Calu3 (cell line): ENCODE measurements around the gene TTLL11. TPM values are rescaled to one million over a fixed set of nuclear protein-coding genes. Genes with fewer than 3 reads are reported as not detected.
A peak's percentile ranks its signal among the peaks of the same experiment; 100 is the strongest.

Experiments used
- BruUV-seq: library from RNA; stranded (reverse); fragments of 400-500 nt; replicated peaks from 2 replicates; lab custom pipeline; 2021; lab: Mats Ljungman, UMichigan
- CTCF ChIA-PET: fragments of 300-600 bp; sonication (Branson Sonifier 250); formaldehyde crosslinking; loops from one replicate; lab custom pipeline; 2022; ENCODE audit warnings: antibody characterized with exemption; lab: Charles Lee
- DNase-seq: peaks from one replicate; pipeline ENCODE4 v3.0.0; 2022
- H3K27ac Mint-ChIP-seq: one replicate; pipeline ENCODE4 v1.8.0; 2022; ENCODE audit warnings: mixed read lengths; ENCODE audit not compliant: unreplicated experiment
- H3K27me3 Mint-ChIP-seq: one replicate; pipeline ENCODE4 v1.8.0; 2022; ENCODE audit warnings: mixed read lengths; ENCODE audit not compliant: unreplicated experiment
- H3K36me3 Mint-ChIP-seq: one replicate; pipeline ENCODE4 v1.8.0; 2022; ENCODE audit warnings: mild to moderate bottlenecking, moderate library complexity, mixed read lengths; ENCODE audit not compliant: insufficient read depth, unreplicated experiment
- H3K4me1 Mint-ChIP-seq: one replicate; pipeline ENCODE4 v1.8.0; 2022; ENCODE audit warnings: mild to moderate bottlenecking, low read depth, mixed read lengths; ENCODE audit not compliant: unreplicated experiment
- H3K4me3 Mint-ChIP-seq: one replicate; pipeline ENCODE4 v1.8.0; 2022; ENCODE audit warnings: mild to moderate bottlenecking, low read depth, moderate library complexity, mixed read lengths; ENCODE audit not compliant: unreplicated experiment
- H3K9me3 Mint-ChIP-seq: one replicate; pipeline ENCODE4 v1.8.0; 2022; ENCODE audit warnings: low read depth, mixed read lengths; ENCODE audit not compliant: unreplicated experiment
- intact Hi-C: fragments of 100-400 bp; cut with micrococcal nuclease; formaldehyde crosslinking; loops from one replicate; pipeline ENCODE4 v1.10.0; 2022; ENCODE audit not compliant: unreplicated experiment
- total RNA-seq: library from RNA; stranded (reverse); gene quantifications from 2 replicates; pipeline ENCODE4 v1.2.3, GENCODE V29; 2022
- TF ChIP-seq, protein P1 (sequence below): fragments of 200-600 bp; IDR thresholded peaks from one replicate; pipeline ENCODE4 v1.8.0; 2022; ENCODE audit warnings: antibody characterized with exemption; ENCODE audit not compliant: unreplicated experiment

Gene TTLL11
- total RNA-seq, 1 experiment from 2014 or later, result 10.5 TPM

DNA sequence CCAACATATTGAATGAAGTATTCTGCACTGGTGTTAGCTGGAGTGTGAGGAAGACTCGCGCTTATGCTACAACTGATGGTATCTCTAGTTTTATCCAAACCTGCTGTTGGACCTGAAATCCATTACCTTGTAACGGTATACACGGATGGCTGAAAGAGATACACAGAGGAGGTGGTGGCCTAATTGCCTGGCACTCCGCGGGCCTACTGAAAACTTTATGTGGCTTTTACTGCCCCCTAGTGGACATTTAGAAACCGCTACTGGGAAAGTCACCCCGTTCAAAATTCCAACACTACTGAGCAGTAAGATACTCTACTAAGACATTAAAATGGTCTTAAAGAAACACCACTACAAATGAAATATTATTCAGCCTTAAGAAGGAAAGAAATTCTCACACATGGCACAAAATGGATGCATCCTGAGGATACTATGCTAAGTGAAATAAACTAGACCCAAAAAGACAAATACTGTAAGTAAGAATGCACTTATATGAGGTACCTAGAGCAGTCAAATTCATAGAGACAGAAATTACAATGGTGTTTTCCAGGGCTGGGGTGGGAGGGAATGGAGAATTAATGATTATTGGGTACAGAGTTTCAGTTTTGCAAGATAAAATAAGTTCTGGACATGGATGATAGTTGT lies 100.4 kb downstream of the TTLL11 start:
- TF ChIP-seq, protein P1, sequence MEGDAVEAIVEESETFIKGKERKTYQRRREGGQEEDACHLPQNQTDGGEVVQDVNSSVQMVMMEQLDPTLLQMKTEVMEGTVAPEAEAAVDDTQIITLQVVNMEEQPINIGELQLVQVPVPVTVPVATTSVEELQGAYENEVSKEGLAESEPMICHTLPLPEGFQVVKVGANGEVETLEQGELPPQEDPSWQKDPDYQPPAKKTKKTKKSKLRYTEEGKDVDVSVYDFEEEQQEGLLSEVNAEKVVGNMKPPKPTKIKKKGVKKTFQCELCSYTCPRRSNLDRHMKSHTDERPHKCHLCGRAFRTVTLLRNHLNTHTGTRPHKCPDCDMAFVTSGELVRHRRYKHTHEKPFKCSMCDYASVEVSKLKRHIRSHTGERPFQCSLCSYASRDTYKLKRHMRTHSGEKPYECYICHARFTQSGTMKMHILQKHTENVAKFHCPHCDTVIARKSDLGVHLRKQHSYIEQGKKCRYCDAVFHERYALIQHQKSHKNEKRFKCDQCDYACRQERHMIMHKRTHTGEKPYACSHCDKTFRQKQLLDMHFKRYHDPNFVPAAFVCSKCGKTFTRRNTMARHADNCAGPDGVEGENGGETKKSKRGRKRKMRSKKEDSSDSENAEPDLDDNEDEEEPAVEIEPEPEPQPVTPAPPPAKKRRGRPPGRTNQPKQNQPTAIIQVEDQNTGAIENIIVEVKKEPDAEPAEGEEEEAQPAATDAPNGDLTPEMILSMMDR, result peak; percentile 43
- Mint-ChIP-seq H3K4me1 (peaks cover 8% of the 10 kb centered on the region), H3K4me3 (no peak overlapping the region), H3K27me3 (no peaks in the 10 kb centered on the region), H3K27ac (no peak overlapping the region), H3K9me3 (no peaks in the 10 kb centered on the region), H3K36me3 (peaks cover 4% of the 10 kb centered on the region)
- intact Hi-C loops, result loop anchor here (1.0 to 10.0 kb wide), 4 partner anchors 248 to 448 kb away; no protein-coding TSS in a partner anchor
- BruUV-seq, result no TSS peak
- peak; percentile 38 for DNase-seq
- CTCF ChIA-PET, result no interaction called here

DNA sequence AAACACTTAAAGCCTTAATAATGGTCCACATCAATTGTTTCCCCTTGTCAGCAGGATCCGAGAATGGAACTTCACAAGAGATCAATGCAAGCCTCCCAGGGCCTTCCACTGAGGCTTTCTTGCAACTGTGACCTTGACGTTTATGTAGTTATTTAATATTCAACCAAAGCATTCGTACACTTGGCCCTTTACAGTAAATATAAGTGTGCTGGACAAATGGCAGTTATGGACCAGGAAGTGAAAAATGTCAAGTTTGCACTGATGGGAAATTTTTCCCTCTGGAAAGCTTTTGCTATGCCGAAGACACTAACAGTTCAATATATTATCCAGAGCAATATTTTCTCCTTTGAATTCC lies 101.8 kb downstream of the TTLL11 start:
- no peaks in the 10 kb centered on the region for H3K9me3 Mint-ChIP-seq
- intact Hi-C loops, result loop anchor here (10.0 kb wide), 1 partner anchor 446 kb away; no protein-coding TSS in a partner anchor
- no peak for DNase-seq
- H3K4me1 Mint-ChIP-seq, result peaks cover 9% of the 10 kb centered on the region
- no peak overlapping the region for H3K27ac Mint-ChIP-seq
- TF ChIP-seq, protein P1, result no peak
- H3K4me3 Mint-ChIP-seq, result no peak overlapping the region
- H3K27me3 Mint-ChIP-seq, result no peaks in the 10 kb centered on the region
- peaks cover 4% of the 10 kb centered on the region for H3K36me3 Mint-ChIP-seq
- CTCF ChIA-PET, result interaction anchor here (0.6 to 1.4 kb wide), 2 partner anchors 304 to 368 kb away, joined by 3 read pairs; no protein-coding TSS in a partner anchor
- no TSS peak for BruUV-seq

DNA sequence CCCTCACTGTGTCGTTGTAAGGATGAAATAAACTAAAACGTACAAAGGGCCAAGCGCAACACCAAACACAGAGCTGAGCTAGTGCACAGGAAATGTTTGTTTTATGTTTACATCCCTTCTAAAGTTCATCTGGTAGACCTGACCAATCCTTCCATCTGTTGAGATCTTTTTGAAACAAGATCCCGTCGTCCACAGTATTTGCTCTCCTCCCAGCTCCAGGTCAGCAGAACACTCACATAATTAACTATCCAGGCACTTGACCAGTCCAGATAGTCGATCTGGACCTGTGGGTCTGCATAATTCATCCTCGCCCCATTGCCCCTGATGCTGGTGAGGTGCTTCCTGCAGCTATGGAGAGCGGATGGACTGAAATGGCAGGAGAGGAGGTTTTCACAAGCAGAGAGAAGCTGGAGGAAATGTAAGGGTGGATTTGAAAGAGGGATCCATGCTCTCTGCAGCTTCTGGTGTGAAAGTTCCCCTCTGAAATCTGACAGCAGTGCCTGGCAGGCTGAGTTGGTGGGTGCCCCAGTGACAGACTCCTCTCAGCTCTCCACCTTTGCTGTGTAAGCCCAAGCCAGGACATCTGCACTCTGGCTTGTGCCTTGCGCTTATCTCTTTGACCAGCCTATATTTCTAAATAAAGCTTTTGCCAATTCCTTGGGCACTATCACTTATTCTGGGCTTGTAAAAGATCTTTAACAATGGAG lies 102.4 kb downstream of the TTLL11 start:
- H3K4me1 Mint-ChIP-seq, result peaks cover 9% of the 10 kb centered on the region
- H3K36me3 Mint-ChIP-seq, result peaks cover 4% of the 10 kb centered on the region
- intact Hi-C loops, result loop anchor here (10.0 kb wide), 1 partner anchor 446 kb away; no protein-coding TSS in a partner anchor
- BruUV-seq, result no TSS peak
- H3K27ac Mint-ChIP-seq, result no peak overlapping the region
- H3K9me3 Mint-ChIP-seq, result no peaks in the 10 kb centered on the region
- TF ChIP-seq, protein P1, result no peak
- no peak overlapping the region for H3K4me3 Mint-ChIP-seq
- CTCF ChIA-PET, result interaction anchor here (0.6 to 1.4 kb wide), 2 partner anchors 304 to 367 kb away, joined by 3 read pairs; no protein-coding TSS in a partner anchor
- DNase-seq, result no peak
- H3K27me3 Mint-ChIP-seq, result no peaks in the 10 kb centered on the region

DNA sequence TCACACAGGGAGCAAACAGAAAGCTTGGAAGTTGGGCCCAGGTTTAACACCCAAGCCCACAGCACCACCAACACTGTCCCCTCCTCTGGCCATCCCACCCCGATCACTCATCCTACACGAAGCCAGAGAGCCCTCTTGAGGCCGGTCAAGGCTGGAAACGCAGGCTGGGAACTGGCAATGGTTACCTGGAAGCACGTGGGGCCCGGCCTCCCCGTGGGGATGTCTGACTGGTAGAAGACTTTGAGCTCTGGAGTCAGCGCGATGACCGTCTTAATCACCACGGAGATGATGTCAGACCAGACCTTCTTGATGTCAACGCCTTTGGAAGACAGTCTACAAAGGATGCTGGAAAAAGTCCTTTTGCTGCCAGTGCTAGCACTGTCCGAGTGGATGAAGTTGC lies 104.1 kb downstream of the TTLL11 start:
- H3K27me3 Mint-ChIP-seq, result no peaks in the 10 kb centered on the region
- DNase-seq, result peak; percentile 20
- peaks cover 4% of the 10 kb centered on the region for H3K36me3 Mint-ChIP-seq

More for the DNA sequence above, 104.1 kb downstream of the TTLL11 start:
- intact Hi-C loops, result no loop called here
- Mint-ChIP-seq H3K4me3 (no peak overlapping the region), H3K9me3 (no peaks in the 10 kb centered on the region), H3K4me1 (peaks cover 18% of the 10 kb centered on the region), H3K27ac (peak overlapping the region; percentile 43)
- CTCF ChIA-PET, result interaction anchor here (0.6 kb wide), 1 partner anchor 293 kb away, joined by 3 read pairs; no protein-coding TSS in a partner anchor
- no TSS peak for BruUV-seq
- TF ChIP-seq, protein P1, result no peak
